Measurements from ENCODE around the gene ETS2. TPM values are rescaled to one million over a fixed set of nuclear protein-coding genes. Genes with fewer than 3 reads are reported as not detected.

ETS2 gene
- total and polyA plus RNA-seq, 2 of the 4 experiments (the other 2 are of a cell fraction) = 21.3 to 21.7 TPM

- no CpG with 5 or more reads among the region's 3 CpGs for WGBS, 2 experiments (ENCODE audit: extremely low coverage in 2 of 2, insufficient read length in 1 of 2)
- in situ Hi-C loops (cut with MboI; ENCODE audit: low sequenced_read_pairs) = no loop called here
- Histone ChIP-seq H2AFZ (replicated peaks; ENCODE audit: low read length, poor library complexity) (no peak overlapping the region), H4K5ac (ENCODE audit: low read depth, low read length) (no peak overlapping the region), H4K91ac (ENCODE audit: insufficient read depth, low read depth, low read length) (no peak overlapping the region), H3K4me2 (ENCODE audit: low read depth, low read length) (no peak overlapping the region), H3K23ac (ENCODE audit: low read depth, low read length) (no peak overlapping the region), H3K9me3 (ENCODE audit: control insufficient read depth, insufficient read depth, low read length) (no peaks in the 10 kb centered on the region), H3K4ac (ENCODE audit: low read depth, low read length) (no peak overlapping the region), H2BK15ac (ENCODE audit: low read depth, low read length) (no peak overlapping the region), H2AK5ac (ENCODE audit: low read depth, low read length) (no peak overlapping the region), H3K36me3 (ENCODE audit: control insufficient read depth, insufficient read depth, low read length) (no peaks in the 10 kb centered on the region), H2AK9ac (replicated peaks; ENCODE audit: low read depth, low read length, poor library complexity) (no peak overlapping the region), H2BK5ac (ENCODE audit: low read depth, low read length, poor library complexity, severe bottlenecking) (no peak overlapping the region), H3K14ac (replicated peaks; ENCODE audit: low read depth, low read length) (no peak overlapping the region), H3K4me3 (ENCODE audit: insufficient read depth, low read depth, low read length) (no peak overlapping the region), H2BK120ac (ENCODE audit: low read depth, low read length) (no peak overlapping the region), H3K27me3 (ENCODE audit: control insufficient read depth, insufficient read depth, low read length) (no peaks in the 10 kb centered on the region), H4K20me1 (ENCODE audit: insufficient read depth, low read length) (no peaks in the 10 kb centered on the region), H3K9ac (ENCODE audit: low read depth, low read length) (no peak overlapping the region), H3K4me1 (ENCODE audit: control insufficient read depth, insufficient read depth, low read length) (no peaks in the 10 kb centered on the region), H4K8ac (ENCODE audit: low read depth in 2 of 2, low read length in 2 of 2) (no peak overlapping the region), H3K9me1 (ENCODE audit: insufficient read depth, low read length) (0 out of 2 replicates have a peak, but pooled peaks cover 6% of the 10 kb centered on the region), H3K79me1 (ENCODE audit: low read depth in 1 of 2, low read length in 2 of 2) (no peaks in the 10 kb centered on the region), H2BK20ac (ENCODE audit: low read depth, low read length) (no peak overlapping the region), H3K18ac (ENCODE audit: low read depth, low read length) (no peak overlapping the region), H3K56ac (ENCODE audit: extremely low read depth, insufficient read depth, low read length) (no peak overlapping the region), H3K27ac (ENCODE audit: insufficient read depth, low read length) (no peak overlapping the region)
- intact Hi-C loops (cut with micrococcal nuclease) = no loop called here
- no peak for TF ChIP-seq SMC3 (IDR thresholded peaks at IDR 0.05; ENCODE audit: low read depth, low read length)
- TF ChIP-seq NFE2L2 (IDR thresholded peaks at IDR 0.05; ENCODE audit: low read depth, low read length) = no peak
- no peak for TF ChIP-seq CHD1 (IDR thresholded peaks at IDR 0.05; ENCODE audit: low read depth, low read length)
- BruUV-seq (replicated peaks) = no TSS peak
- dilution Hi-C loops (cut with HindIII; ENCODE audit: low sequenced_read_pairs, unreplicated experiment) = no loop called here
- no peak for ATAC-seq (ENCODE audit: low read depth)
- DNase-seq = no peak
- POLR2A ChIA-PET (ENCODE audit: unreplicated experiment) = no interaction called here
- CTCF ChIA-PET = no interaction called here
These were observed 16.5 kb upstream of the ETS2 start for GRCh38 chr21:38789275-38789674.

Data from IMR-90 (cell line).